Measurements from ENCODE around the gene MKKS. TPM values are rescaled to one million over a fixed set of nuclear protein-coding genes. Genes with fewer than 3 reads are reported as not detected.

MKKS gene
- total RNA-seq, 1 experiment from 2014 or later = 10.6 TPM

DNA sequence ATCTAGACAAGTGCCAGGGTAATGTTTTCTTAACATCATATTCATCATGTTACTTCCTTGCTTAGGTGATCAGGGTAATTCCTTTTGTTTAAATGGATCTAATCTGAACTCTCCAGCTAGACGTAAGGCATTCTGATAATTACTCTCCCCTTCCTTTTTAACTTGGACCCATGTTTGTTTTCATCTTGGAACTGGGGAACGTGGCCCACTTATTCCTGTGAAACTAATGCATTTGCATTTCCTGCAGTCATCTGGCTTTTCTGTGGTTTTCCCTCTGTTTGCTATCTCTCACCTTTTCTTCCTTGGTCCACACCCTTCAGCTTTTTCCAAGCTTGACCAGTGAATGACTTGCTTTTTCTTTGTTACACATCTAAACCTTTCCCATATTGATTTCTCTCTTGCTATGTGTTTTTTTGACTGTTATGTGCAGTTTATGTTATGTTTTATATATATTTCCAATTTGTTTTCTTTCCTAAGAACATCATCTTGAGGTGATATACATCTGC is 34.4 kb upstream of the MKKS start:
- H2AK5ac ChIP-seq (ENCODE audit: insufficient read length, low read length) = no peak overlapping the region
- no peaks in the 10 kb centered on the region for H3K79me1 ChIP-seq (ENCODE audit: insufficient read depth, low read depth, low read length, poor library complexity, severe bottlenecking)
- H3K14ac ChIP-seq (ENCODE audit: insufficient read depth, low read length) = no peak overlapping the region
- no peaks in the 10 kb centered on the region for H3K23me2 ChIP-seq (ENCODE audit: insufficient read length, low read depth, low read length, poor library complexity, severe bottlenecking)
- H2BK5ac ChIP-seq (ENCODE audit: insufficient read length, low read length) = no peak overlapping the region
- no peak overlapping the region for H3K56ac ChIP-seq (ENCODE audit: insufficient read length, low read depth, low read length)
- no peaks in the 10 kb centered on the region for H4K20me1 ChIP-seq (ENCODE audit: control insufficient read depth, insufficient read depth, insufficient read length)
- no peak overlapping the region for H3K23ac ChIP-seq (ENCODE audit: insufficient read length, low read depth, low read length)
- peaks cover 6 to 8% (median 7%) of the 10 kb centered on the region in 3 experiments for H3K36me3 Mint-ChIP-seq (ENCODE audit: insufficient read depth in 1 of 3, low read depth in 3 of 3)
- H4K5ac ChIP-seq (ENCODE audit: insufficient read length, low read depth, low read length) = no peak overlapping the region
- no peak overlapping the region for H3K27ac ChIP-seq (ENCODE audit: insufficient read length, low read depth, low read length)
- no peak overlapping the region for H3K4me2 ChIP-seq (ENCODE audit: insufficient read depth, insufficient read length, low read length)
- no peak overlapping the region for H4K91ac ChIP-seq (ENCODE audit: insufficient read length, low read depth, low read length)
- H3K4me1 ChIP-seq (ENCODE audit: insufficient read depth, low read length) = peaks cover 4% of the 10 kb centered on the region; the same call in 1 of the 2 replicates
- no peak overlapping the region for H2AFZ ChIP-seq (ENCODE audit: low read length)
- H3K9me3 Mint-ChIP-seq = peaks cover 6 to 7% of the 10 kb centered on the region in 2 experiments
- no peak overlapping the region for H2BK15ac ChIP-seq (ENCODE audit: low read depth, low read length)
- H2BK20ac ChIP-seq (ENCODE audit: low read depth, low read length, poor library complexity, severe bottlenecking) = no peak overlapping the region
- no peak overlapping the region for H2BK120ac ChIP-seq (ENCODE audit: low read depth, low read length, poor library complexity, severe bottlenecking)
- H3K27ac Mint-ChIP-seq = peak overlapping the region; percentile 48 to 91 (median 76)
- H3K4me3 Mint-ChIP-seq = no peak overlapping the region; a peak in 1 of 5 replicates
- no peak overlapping the region for H3K9ac ChIP-seq (ENCODE audit: extremely low read depth, insufficient read length, low read length)
- no peak for DNase-seq
- H3K27me3 ChIP-seq (ENCODE audit: insufficient read depth, low read length) = no peaks in the 10 kb centered on the region
- no peak overlapping the region for H3K18ac ChIP-seq (ENCODE audit: insufficient read length, low read depth, low read length)
- H4K8ac ChIP-seq (replicated peaks; ENCODE audit: insufficient read length, low read depth, low read length) = no peak overlapping the region
- WGBS (ENCODE audit: extremely low coverage, insufficient read length, low lambda C conversion rate) = no CpG with 5 or more reads among the region's 2 CpGs
- TF ChIP-seq, protein P1, sequence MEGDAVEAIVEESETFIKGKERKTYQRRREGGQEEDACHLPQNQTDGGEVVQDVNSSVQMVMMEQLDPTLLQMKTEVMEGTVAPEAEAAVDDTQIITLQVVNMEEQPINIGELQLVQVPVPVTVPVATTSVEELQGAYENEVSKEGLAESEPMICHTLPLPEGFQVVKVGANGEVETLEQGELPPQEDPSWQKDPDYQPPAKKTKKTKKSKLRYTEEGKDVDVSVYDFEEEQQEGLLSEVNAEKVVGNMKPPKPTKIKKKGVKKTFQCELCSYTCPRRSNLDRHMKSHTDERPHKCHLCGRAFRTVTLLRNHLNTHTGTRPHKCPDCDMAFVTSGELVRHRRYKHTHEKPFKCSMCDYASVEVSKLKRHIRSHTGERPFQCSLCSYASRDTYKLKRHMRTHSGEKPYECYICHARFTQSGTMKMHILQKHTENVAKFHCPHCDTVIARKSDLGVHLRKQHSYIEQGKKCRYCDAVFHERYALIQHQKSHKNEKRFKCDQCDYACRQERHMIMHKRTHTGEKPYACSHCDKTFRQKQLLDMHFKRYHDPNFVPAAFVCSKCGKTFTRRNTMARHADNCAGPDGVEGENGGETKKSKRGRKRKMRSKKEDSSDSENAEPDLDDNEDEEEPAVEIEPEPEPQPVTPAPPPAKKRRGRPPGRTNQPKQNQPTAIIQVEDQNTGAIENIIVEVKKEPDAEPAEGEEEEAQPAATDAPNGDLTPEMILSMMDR (conservative IDR thresholded peaks at IDR 0.05) = no peak
- peaks cover 74 to 77% of the 10 kb centered on the region in 2 experiments for H3K4me1 Mint-ChIP-seq
- no peaks in the 10 kb centered on the region for H3K9me3 ChIP-seq (ENCODE audit: control insufficient read depth, low read depth, low read length)
- H3K27me3 Mint-ChIP-seq (ENCODE audit: low read depth) = no peaks in the 10 kb centered on the region
- peaks cover 1% of the 10 kb centered on the region; the same call in 1 of the 2 replicates for H3K79me2 ChIP-seq (ENCODE audit: insufficient read depth, low read length)
- H2BK12ac ChIP-seq (ENCODE audit: insufficient read length, low read depth, low read length) = no peak overlapping the region
- H3T11ph ChIP-seq (ENCODE audit: low read length) = no peak overlapping the region
- H3K4ac ChIP-seq (ENCODE audit: low read depth, low read length) = no peak overlapping the region
